HG03521 (cell line): ENCODE data around the gene IFITM5.
"Not testable (repeated sequence)": the region's sequence is repeated elsewhere in the genome, so short reads cannot be mapped to it uniquely, and the experiment has no call there.

Experiments
- ATAC-seq: cut with Tn5 transposase; IDR thresholded peaks from one replicate; pipeline ENCODE4 v1.9.1; 2021; ENCODE audit warnings: mild to moderate bottlenecking, moderate library complexity; ENCODE audit not compliant: unreplicated experiment

IFITM5 gene

GRCh38 chr11:296171-297050 is 2.9 kb downstream of the IFITM5 start:
- ATAC-seq, result no peak

GRCh38 chr11:295351-296170 is 3.8 kb downstream of the IFITM5 start:
- no peak for ATAC-seq

GRCh38 chr11:294780-295179 is 4.5 kb downstream of the IFITM5 start:
- ATAC-seq, result no peak

GRCh38 chr11:293852-294661 is 5.3 kb downstream of the IFITM5 start:
- no peak for ATAC-seq

GRCh38 chr11:293271-293851 is 6.0 kb downstream of the IFITM5 start:
- ATAC-seq, result no peak

- no peak for ATAC-seq
These were observed 6.9 kb downstream of the IFITM5 start for GRCh38 chr11:292211-293121.

GRCh38 chr11:291281-292210 is 7.8 kb downstream of the IFITM5 start:
- no peak for ATAC-seq

GRCh38 chr11:290621-291231 is 8.6 kb downstream of the IFITM5 start:
- no peak for ATAC-seq

- no peak for ATAC-seq
These were observed 9.4 kb downstream of the IFITM5 start for GRCh38 chr11:289712-290620.

- no peak for ATAC-seq
These were observed 10.0 kb downstream of the IFITM5 start for GRCh38 chr11:289398-289711.

- ATAC-seq, result no peak
These were observed 10.6 kb downstream of the IFITM5 start, which contains the start of gene PGGHG for GRCh38 chr11:288478-289397. Gene PGGHG (plus strand): TSS chr11:289126. CDS start chr11:289817, 691 bp downstream.

- no peak for ATAC-seq
These were observed 11.4 kb downstream of the IFITM5 start for GRCh38 chr11:287821-288477.

GRCh38 chr11:286977-287820 is 12.1 kb downstream of the IFITM5 start:
- ATAC-seq, result not testable (repeated sequence)

GRCh38 chr11:285894-286220 is 13.5 kb downstream of the IFITM5 start:
- no peak for ATAC-seq
